Mammary epithelial cell (primary cell): Measurements from ENCODE around the gene TSC22D2.

Experiments used
- CTCF ChIP-seq, 2 donors: IDR thresholded peaks in 1 of 2; conservative IDR thresholded peaks in 1 of 2; 2 replicates each; pipeline ENCODE4 v1.5.1; 2011 to 2012; ENCODE audit warnings: inconsistent platforms in 2 of 2, low read length in 2 of 2, mild to moderate bottlenecking in 2 of 2, control low read depth in 1 of 2, low read depth in 1 of 2; ENCODE audit not compliant: insufficient read depth in 1 of 2; ENCODE audit errors: extremely low read depth in 1 of 2
- EZH2 ChIP-seq: IDR thresholded peaks from 2 replicates; pipeline ENCODE4 v1.6.1; 2012; ENCODE audit warnings: low read length, inconsistent platforms, borderline replicate concordance

GRCh38 chr3:150469031-150469930 is 61.2 kb downstream of the TSC22D2 start:
- TF ChIP-seq CTCF (conservative IDR thresholded peaks at IDR 0.05 in 1 of 2, IDR thresholded peaks at IDR 0.05 in 1 of 2; ENCODE audit: extremely low read depth in 1 of 2, insufficient read depth in 1 of 2, low read depth in 1 of 2, low read length in 2 of 2) (no peak), EZH2 (no peak)
